T-helper 2 cell treated with Interferon-gamma antibody and Interleukin-4, amounts not matched to agents 5 μg/mL and 100 μg/mL, for 36 hours (primary cell): ENCODE measurements around the gene BORCS6.

Experiments
- DNase-seq: peaks from one replicate; pipeline ENCODE4 v3.0.0; 2021; ENCODE audit warnings: low spot score
- H3K27ac Mint-ChIP-seq: one replicate; pipeline ENCODE4 v1.8.0; 2021; ENCODE audit warnings: mild to moderate bottlenecking, mixed read lengths
- H3K27me3 Mint-ChIP-seq: one replicate; pipeline ENCODE4 v1.8.0; 2021; ENCODE audit warnings: low read depth, mixed read lengths
- H3K36me3 Mint-ChIP-seq: one replicate; pipeline ENCODE4 v1.8.0; 2021; ENCODE audit warnings: low read depth, mixed read lengths
- H3K4me1 Mint-ChIP-seq: one replicate; pipeline ENCODE4 v1.8.0; 2021; ENCODE audit warnings: low read depth, mixed read lengths
- H3K4me3 Mint-ChIP-seq: one replicate; pipeline ENCODE4 v1.8.0; 2022; ENCODE audit warnings: mild to moderate bottlenecking, moderate library complexity, mixed read lengths
- H3K9me3 Mint-ChIP-seq: one replicate; pipeline ENCODE4 v1.8.0; 2021; ENCODE audit warnings: mixed read lengths

Gene BORCS6

GRCh38 chr17:8189711-8190477 is at the start of gene BORCS6:
Gene BORCS6, minus strand, starts transcription at chr17:8190180. Its CDS starts 40 bp downstream, at chr17:8190140.
- no peaks in the 10 kb centered on the region for H3K36me3 Mint-ChIP-seq
- H3K4me3 Mint-ChIP-seq = no peak within 1 kb of the TSS
- no peaks in the 10 kb centered on the region for H3K9me3 Mint-ChIP-seq
- DNase-seq = peak; percentile 96
- peak within 1 kb of the TSS; percentile 93 for H3K27ac Mint-ChIP-seq
- H3K4me1 Mint-ChIP-seq = peaks cover 10% of the 10 kb centered on the region
- H3K27me3 Mint-ChIP-seq = no peaks in the 10 kb centered on the region

GRCh38 chr17:8237886-8238285 is 47.9 kb upstream of the BORCS6 start:
- Mint-ChIP-seq H3K4me1 (peaks cover 2% of the 10 kb centered on the region), H3K36me3 (peaks cover 48% of the 10 kb centered on the region), H3K27ac (no peak overlapping the region)

GRCh38 chr17:8237175-8237574 is 47.2 kb upstream of the BORCS6 start:
- H3K27me3 Mint-ChIP-seq = no peaks in the 10 kb centered on the region
- H3K36me3 Mint-ChIP-seq = peaks cover 49% of the 10 kb centered on the region
- no peak overlapping the region for H3K27ac Mint-ChIP-seq
- no peak for DNase-seq
- H3K4me1 Mint-ChIP-seq = peaks cover 2% of the 10 kb centered on the region
- H3K4me3 Mint-ChIP-seq = no peak overlapping the region
- H3K9me3 Mint-ChIP-seq = no peaks in the 10 kb centered on the region

More at GRCh38 chr17:8237886-8238285, 47.9 kb upstream of the BORCS6 start:
- H3K9me3 Mint-ChIP-seq = no peaks in the 10 kb centered on the region
- no peak for DNase-seq
- H3K27me3 Mint-ChIP-seq = no peaks in the 10 kb centered on the region
- H3K4me3 Mint-ChIP-seq = no peak overlapping the region

GRCh38 chr17:8235676-8236075 is 45.7 kb upstream of the BORCS6 start:
- Mint-ChIP-seq H3K27ac (no peak overlapping the region), H3K27me3 (no peaks in the 10 kb centered on the region), H3K4me1 (peaks cover 2% of the 10 kb centered on the region), H3K36me3 (peaks cover 58% of the 10 kb centered on the region), H3K9me3 (no peaks in the 10 kb centered on the region), H3K4me3 (no peak overlapping the region)
- no peak for DNase-seq

- Mint-ChIP-seq H3K4me1 (peaks cover 2% of the 10 kb centered on the region), H3K27ac (no peak overlapping the region), H3K27me3 (no peaks in the 10 kb centered on the region), H3K9me3 (no peaks in the 10 kb centered on the region), H3K4me3 (no peak overlapping the region), H3K36me3 (peaks cover 62% of the 10 kb centered on the region)
- DNase-seq = no peak
Measured at GRCh38 chr17:8234361-8235270, 44.6 kb upstream of the BORCS6 start.

GRCh38 chr17:8231701-8232100 is 41.7 kb upstream of the BORCS6 start:
- Mint-ChIP-seq H3K4me3 (no peak overlapping the region), H3K9me3 (no peaks in the 10 kb centered on the region), H3K36me3 (peaks cover 72% of the 10 kb centered on the region), H3K27me3 (no peaks in the 10 kb centered on the region), H3K4me1 (peaks cover 10% of the 10 kb centered on the region), H3K27ac (no peak overlapping the region)
- no peak for DNase-seq

GRCh38 chr17:8227238-8227581 is 37.2 kb upstream of the BORCS6 start:
- no peak for DNase-seq
- H3K36me3 Mint-ChIP-seq = peaks cover 53% of the 10 kb centered on the region
- peaks cover 33% of the 10 kb centered on the region for H3K4me1 Mint-ChIP-seq
- no peaks in the 10 kb centered on the region for H3K9me3 Mint-ChIP-seq
- peak overlapping the region; percentile 86 for H3K27ac Mint-ChIP-seq
- H3K27me3 Mint-ChIP-seq = peaks cover 2% of the 10 kb centered on the region
- H3K4me3 Mint-ChIP-seq = peak overlapping the region; percentile 32

- H3K9me3 Mint-ChIP-seq = no peaks in the 10 kb centered on the region
- DNase-seq = peak; percentile 54
- peak overlapping the region; percentile 32 for H3K4me3 Mint-ChIP-seq
- H3K36me3 Mint-ChIP-seq = peaks cover 51% of the 10 kb centered on the region
- peak overlapping the region; percentile 86 for H3K27ac Mint-ChIP-seq
- peaks cover 36% of the 10 kb centered on the region for H3K4me1 Mint-ChIP-seq
- peaks cover 3% of the 10 kb centered on the region for H3K27me3 Mint-ChIP-seq
Measured at GRCh38 chr17:8226536-8227237, 36.7 kb upstream of the BORCS6 start.

- peak overlapping the region; percentile 86 for H3K27ac Mint-ChIP-seq
- H3K36me3 Mint-ChIP-seq = peaks cover 48% of the 10 kb centered on the region
- peak overlapping the region; percentile 32 for H3K4me3 Mint-ChIP-seq
- H3K4me1 Mint-ChIP-seq = peaks cover 39% of the 10 kb centered on the region
- DNase-seq = peak; percentile 80
- H3K27me3 Mint-ChIP-seq = peaks cover 6% of the 10 kb centered on the region
- H3K9me3 Mint-ChIP-seq = no peaks in the 10 kb centered on the region
Measured at GRCh38 chr17:8225813-8226535, 36.0 kb upstream of the BORCS6 start.

GRCh38 chr17:8224891-8225812 is 35.2 kb upstream of the BORCS6 start:
- peak overlapping the region; percentile 82 for H3K27ac Mint-ChIP-seq
- peaks cover 47% of the 10 kb centered on the region for H3K36me3 Mint-ChIP-seq
- H3K4me3 Mint-ChIP-seq = peak overlapping the region; percentile 45
- no peaks in the 10 kb centered on the region for H3K9me3 Mint-ChIP-seq
- H3K4me1 Mint-ChIP-seq = peaks cover 44% of the 10 kb centered on the region
- peaks cover 8% of the 10 kb centered on the region for H3K27me3 Mint-ChIP-seq
- DNase-seq = no peak

GRCh38 chr17:8223356-8224126 is 33.6 kb upstream of the BORCS6 start:
- Mint-ChIP-seq H3K9me3 (no peaks in the 10 kb centered on the region), H3K4me3 (peak overlapping the region; percentile 93), H3K4me1 (peaks cover 48% of the 10 kb centered on the region), H3K27me3 (peaks cover 8% of the 10 kb centered on the region), H3K36me3 (peaks cover 36% of the 10 kb centered on the region), H3K27ac (peak overlapping the region; percentile 97)
- peak; percentile 52 for DNase-seq
